Parathyroid adenoma (tissue), 2 donors: ENCODE results near the gene ROBO1.

Source experiments
- H2AFZ ChIP-seq: fragments of 300-600 bp; sonication (generic); one replicate; pipeline ENCODE4 v1.7.0; 2017; ENCODE audit warnings: antibody characterized with exemption, mild to moderate bottlenecking
- H3K27ac ChIP-seq: fragments of 300-600 bp; sonication (generic); one replicate; pipeline ENCODE4 v1.7.0; 2017
- H3K27me3 ChIP-seq: fragments of 300-600 bp; sonication (generic); one replicate; pipeline ENCODE4 v1.7.0; 2017; ENCODE audit warnings: low read length; ENCODE audit not compliant: control insufficient read depth, insufficient read depth
- H3K36me3 ChIP-seq: fragments of 300-600 bp; sonication (generic); one replicate; pipeline ENCODE4 v1.7.0; 2017; ENCODE audit warnings: low read length; ENCODE audit not compliant: control insufficient read depth, insufficient read depth
- H3K4me1 ChIP-seq: fragments of 300-600 bp; sonication (generic); one replicate; pipeline ENCODE4 v1.7.0; 2017; ENCODE audit warnings: control low read depth
- H3K4me2 ChIP-seq: fragments of 300-600 bp; sonication (generic); one replicate; pipeline ENCODE4 v1.7.0; 2017; ENCODE audit warnings: low read length
- H3K4me3 ChIP-seq: fragments of 300-600 bp; sonication (generic); one replicate; pipeline ENCODE4 v1.7.0; 2017; ENCODE audit warnings: low read depth, low read length
- H3K79me2 ChIP-seq: fragments of 300-600 bp; sonication (generic); one replicate; pipeline ENCODE4 v1.7.0; 2017; ENCODE audit warnings: control low read depth
- H3K9ac ChIP-seq: fragments of 300-600 bp; sonication (generic); one replicate; pipeline ENCODE4 v1.7.0; 2017; ENCODE audit warnings: mild to moderate bottlenecking
- H3K9me3 ChIP-seq: fragments of 300-600 bp; sonication (generic); one replicate; pipeline ENCODE4 v1.7.0; 2017; ENCODE audit warnings: low read length; ENCODE audit not compliant: control insufficient read depth
- CTCF ChIP-seq: fragments of 300-600 bp; sonication (generic); IDR thresholded peaks from one replicate; pipeline ENCODE4 v1.7.0; 2017; ENCODE audit warnings: antibody characterized with exemption, mild to moderate bottlenecking
- donor health status: primary hyperparathyroidism.

ROBO1 gene

GRCh38 chr3:78994174-78995027, 773.4 kb downstream of the ROBO1 start:
- Histone ChIP-seq H3K27me3 (no peaks in the 10 kb centered on the region), H3K36me3 (no peaks in the 10 kb centered on the region), H3K9me3 (no peaks in the 10 kb centered on the region), H3K4me2 (no peak overlapping the region), H3K27ac (no peak overlapping the region), H3K4me1 (no peaks in the 10 kb centered on the region), H3K79me2 (no peaks in the 10 kb centered on the region), H3K4me3 (no peak overlapping the region), H3K9ac (no peak overlapping the region), H2AFZ (no peak overlapping the region)
- TF ChIP-seq CTCF, result no peak

GRCh38 chr3:78993375-78993774, 774.4 kb downstream of the ROBO1 start:
- Histone ChIP-seq H3K9me3 (no peaks in the 10 kb centered on the region), H3K36me3 (no peaks in the 10 kb centered on the region), H3K9ac (no peak overlapping the region), H2AFZ (no peak overlapping the region), H3K27me3 (no peaks in the 10 kb centered on the region), H3K4me2 (no peak overlapping the region), H3K4me1 (no peaks in the 10 kb centered on the region), H3K4me3 (no peak overlapping the region), H3K79me2 (no peaks in the 10 kb centered on the region), H3K27ac (no peak overlapping the region)
- TF ChIP-seq CTCF, result no peak

- Histone ChIP-seq H3K27me3 (no peaks in the 10 kb centered on the region), H3K27ac (no peak overlapping the region), H3K9me3 (no peaks in the 10 kb centered on the region), H3K36me3 (no peaks in the 10 kb centered on the region), H3K4me3 (no peak overlapping the region), H2AFZ (no peak overlapping the region), H3K4me1 (no peaks in the 10 kb centered on the region), H3K79me2 (no peaks in the 10 kb centered on the region), H3K9ac (no peak overlapping the region), H3K4me2 (no peak overlapping the region)
- no peak for TF ChIP-seq CTCF
Observed at GRCh38 chr3:78992830-78993229, 775.0 kb downstream of the ROBO1 start.

GRCh38 chr3:78992400-78992799, 775.4 kb downstream of the ROBO1 start:
- H3K79me2 ChIP-seq, result no peaks in the 10 kb centered on the region
- H3K27me3 ChIP-seq, result no peaks in the 10 kb centered on the region
- H3K4me1 ChIP-seq, result no peaks in the 10 kb centered on the region
- H2AFZ ChIP-seq, result no peak overlapping the region
- no peak overlapping the region for H3K27ac ChIP-seq
- H3K4me2 ChIP-seq, result no peak overlapping the region
- no peaks in the 10 kb centered on the region for H3K9me3 ChIP-seq
- no peak overlapping the region for H3K9ac ChIP-seq
- TF ChIP-seq CTCF, result no peak
- no peak overlapping the region for H3K4me3 ChIP-seq
- H3K36me3 ChIP-seq, result no peaks in the 10 kb centered on the region

- Histone ChIP-seq H3K4me2 (no peak overlapping the region), H3K4me3 (no peak overlapping the region), H3K4me1 (no peaks in the 10 kb centered on the region), H3K27ac (no peak overlapping the region), H3K79me2 (no peaks in the 10 kb centered on the region), H3K27me3 (no peaks in the 10 kb centered on the region), H3K36me3 (no peaks in the 10 kb centered on the region), H3K9ac (no peak overlapping the region), H3K9me3 (no peaks in the 10 kb centered on the region), H2AFZ (no peak overlapping the region)
- no peak for TF ChIP-seq CTCF
Observed at GRCh38 chr3:78991656-78992055, 776.1 kb downstream of the ROBO1 start.
